GM15510 (cell line): ENCODE data around the gene XCR1.

ENCODE experiments used
- POLR2A ChIP-seq: IDR thresholded peaks from 3 replicates; pipeline ENCODE4 v1.6.1; 2011; ENCODE audit warnings: borderline replicate concordance; ENCODE audit not compliant: insufficient read length; ENCODE audit errors: extremely low read depth

The XCR1 gene

GRCh38 chr3:45993421-45994027, 33.8 kb downstream of the XCR1 start:
- no peak for TF ChIP-seq POLR2A

- no peak for TF ChIP-seq POLR2A
Measured at GRCh38 chr3:45992821-45993221, 34.5 kb downstream of the XCR1 start.

GRCh38 chr3:45992133-45992729, 35.1 kb downstream of the XCR1 start:
- TF ChIP-seq POLR2A, result no peak

- TF ChIP-seq POLR2A, result no peak
Measured at GRCh38 chr3:45991341-45991740, 35.9 kb downstream of the XCR1 start.

GRCh38 chr3:45990181-45990580, 37.1 kb downstream of the XCR1 start:
- TF ChIP-seq POLR2A, result no peak

- no peak for TF ChIP-seq POLR2A
Measured at GRCh38 chr3:45988804-45989203, 38.5 kb downstream of the XCR1 start.

- no peak for TF ChIP-seq POLR2A
Measured at GRCh38 chr3:45988362-45988761, 38.9 kb downstream of the XCR1 start.

GRCh38 chr3:45987368-45988291, 39.7 kb downstream of the XCR1 start:
- TF ChIP-seq POLR2A, result no peak

GRCh38 chr3:45986303-45986982, 40.8 kb downstream of the XCR1 start:
- TF ChIP-seq POLR2A, result no peak

- no peak for TF ChIP-seq POLR2A
Measured at GRCh38 chr3:45985532-45986302, 41.6 kb downstream of the XCR1 start.

- no peak for TF ChIP-seq POLR2A
Measured at GRCh38 chr3:45984331-45985312, 42.7 kb downstream of the XCR1 start.

GRCh38 chr3:45983770-45984169, 43.5 kb downstream of the XCR1 start:
- no peak for TF ChIP-seq POLR2A
